ENCODE measurements around the gene ITPR2.

DNA sequence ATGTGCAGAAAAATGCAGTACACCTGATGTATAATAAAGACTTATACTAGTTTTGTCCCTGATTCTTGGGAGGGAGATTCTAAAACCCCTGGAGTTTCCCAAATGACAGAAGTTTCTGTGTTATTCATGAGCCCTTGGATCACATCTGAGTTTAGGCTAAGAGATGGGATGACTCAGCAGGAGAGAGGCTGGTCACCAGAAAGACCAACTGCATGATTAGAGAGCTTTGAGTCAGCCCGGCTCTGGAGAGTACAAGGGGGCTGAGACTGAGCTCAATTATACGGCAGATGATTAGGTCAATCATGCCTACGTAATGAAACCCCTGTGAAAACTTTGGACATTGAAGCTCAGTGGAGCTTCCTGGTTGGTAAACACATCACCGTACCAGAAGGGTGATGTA lies 463.4 kb downstream of the ITPR2 start:
- TF ChIP-seq, protein P1, sequence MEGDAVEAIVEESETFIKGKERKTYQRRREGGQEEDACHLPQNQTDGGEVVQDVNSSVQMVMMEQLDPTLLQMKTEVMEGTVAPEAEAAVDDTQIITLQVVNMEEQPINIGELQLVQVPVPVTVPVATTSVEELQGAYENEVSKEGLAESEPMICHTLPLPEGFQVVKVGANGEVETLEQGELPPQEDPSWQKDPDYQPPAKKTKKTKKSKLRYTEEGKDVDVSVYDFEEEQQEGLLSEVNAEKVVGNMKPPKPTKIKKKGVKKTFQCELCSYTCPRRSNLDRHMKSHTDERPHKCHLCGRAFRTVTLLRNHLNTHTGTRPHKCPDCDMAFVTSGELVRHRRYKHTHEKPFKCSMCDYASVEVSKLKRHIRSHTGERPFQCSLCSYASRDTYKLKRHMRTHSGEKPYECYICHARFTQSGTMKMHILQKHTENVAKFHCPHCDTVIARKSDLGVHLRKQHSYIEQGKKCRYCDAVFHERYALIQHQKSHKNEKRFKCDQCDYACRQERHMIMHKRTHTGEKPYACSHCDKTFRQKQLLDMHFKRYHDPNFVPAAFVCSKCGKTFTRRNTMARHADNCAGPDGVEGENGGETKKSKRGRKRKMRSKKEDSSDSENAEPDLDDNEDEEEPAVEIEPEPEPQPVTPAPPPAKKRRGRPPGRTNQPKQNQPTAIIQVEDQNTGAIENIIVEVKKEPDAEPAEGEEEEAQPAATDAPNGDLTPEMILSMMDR (IDR thresholded peaks at IDR 0.05) = no peak
- TF ChIP-seq POLR2A (IDR thresholded peaks at IDR 0.05) = no peak
